NCI-H1694 (cell line): ENCODE data around the gene ZNF112.
"Not testable (repeated sequence)": the region's sequence is repeated elsewhere in the genome, so short reads cannot be mapped to it uniquely, and the experiment has no call there.

Experiments used
- DNase-seq: peaks from one replicate; lab custom pipeline; 2025; lab: John Stamatoyannopoulos, UW

ZNF112 gene

GRCh38 chr19:44356383-44357111 lies at the start of gene ZNF112:
Gene ZNF112, minus strand, starts transcription at chr19:44356680. Its CDS starts 16,141 bp downstream, at chr19:44340539.
- DNase-seq, result peak; percentile 96

- no peak for DNase-seq
Measured at GRCh38 chr19:44401139-44402115, 44.9 kb upstream of the ZNF112 start, which contains the start of gene ZNF285. Gene ZNF285, minus strand, starts transcription at chr19:44401608. Its CDS starts 4,395 bp downstream, at chr19:44397213.

GRCh38 chr19:44389268-44389667 lies 32.8 kb upstream of the ZNF112 start:
- DNase-seq, result not testable (repeated sequence)

- no peak for DNase-seq
Measured at GRCh38 chr19:44374789-44375188, 18.3 kb upstream of the ZNF112 start.

GRCh38 chr19:44371815-44372480 lies 15.5 kb upstream of the ZNF112 start:
- no peak for DNase-seq

- no peak for DNase-seq
Measured at GRCh38 chr19:44367024-44367423, 10.5 kb upstream of the ZNF112 start.

GRCh38 chr19:44346556-44346955 lies 9.9 kb downstream of the ZNF112 start:
- no peak for DNase-seq

GRCh38 chr19:44345959-44346358 lies 10.5 kb downstream of the ZNF112 start:
- peak; percentile 3 for DNase-seq

- DNase-seq, result no peak
Measured at GRCh38 chr19:44344255-44344654, 12.2 kb downstream of the ZNF112 start.

- DNase-seq, result no peak
Measured at GRCh38 chr19:44341794-44342193, 14.7 kb downstream of the ZNF112 start.

GRCh38 chr19:44334639-44335038 lies 21.8 kb downstream of the ZNF112 start:
- DNase-seq, result not testable (repeated sequence)

- no peak for DNase-seq
Measured at GRCh38 chr19:44332145-44332544, 24.3 kb downstream of the ZNF112 start.

- no peak for DNase-seq
Measured at GRCh38 chr19:44315883-44316282, 40.6 kb downstream of the ZNF112 start.

- DNase-seq, result no peak
Measured at GRCh38 chr19:44313231-44313630, 43.2 kb downstream of the ZNF112 start.

GRCh38 chr19:44308011-44308410 lies 48.5 kb downstream of the ZNF112 start:
- DNase-seq, result no peak

GRCh38 chr19:44306283-44306682 lies 50.2 kb downstream of the ZNF112 start:
- DNase-seq, result no peak

GRCh38 chr19:44305457-44305856 lies 51.0 kb downstream of the ZNF112 start:
- no peak for DNase-seq

GRCh38 chr19:44304659-44305193 lies 51.8 kb downstream of the ZNF112 start, which contains the start of gene ZNF235:
Gene ZNF235, minus strand, starts transcription at chr19:44305025. Its CDS starts 1,621 bp downstream, at chr19:44303404.
- peak; percentile 89 for DNase-seq

GRCh38 chr19:44303976-44304568 lies 52.4 kb downstream of the ZNF112 start:
- DNase-seq, result no peak

- DNase-seq, result no peak
Measured at GRCh38 chr19:44303320-44303719, 53.2 kb downstream of the ZNF112 start.

GRCh38 chr19:44284968-44285367 lies 71.5 kb downstream of the ZNF112 start:
- no peak for DNase-seq
